ENCODE data around the gene BTBD17. TPM values are rescaled to one million over a fixed set of nuclear protein-coding genes. Genes with fewer than 3 reads are reported as not detected.
A peak's percentile ranks its signal among the peaks of the same experiment; 100 is the strongest.

BTBD17 gene
- polyA plus RNA-seq, 1 of the 3 experiments (the other 2 are of a cell fraction) = not detected

GRCh38 chr17:74349120-74349519, 12.5 kb downstream of the BTBD17 start:
- Histone ChIP-seq H3K9me3 (no peaks in the 10 kb centered on the region), H3K4me2 (no peak overlapping the region), H3K27ac (ENCODE audit: low read depth in 2 of 2, low read length in 1 of 2) (no peak overlapping the region), H3K4me3 (ENCODE audit: low read depth in 2 of 2, low read length in 1 of 2) (no peak overlapping the region), H3K27me3 (ENCODE audit: insufficient read depth) (no peaks in the 10 kb centered on the region), H3K4me1 (ENCODE audit: control insufficient read depth in 1 of 2, insufficient read depth in 2 of 2, low read depth in 1 of 2, low read length in 1 of 2) (peaks cover 0 to 2% of the 10 kb centered on the region in 2 experiments; a peak in 1 of 4 replicates), H3K9ac (no peak overlapping the region), H3F3A (replicated peaks; ENCODE audit: insufficient read depth) (no peaks in the 10 kb centered on the region), H3K36me3 (replicated peaks in 1 of 2; ENCODE audit: control insufficient read depth in 1 of 2, insufficient read depth in 2 of 2, low read length in 1 of 2) (no peaks in the 10 kb centered on the region), H3K79me2 (ENCODE audit: insufficient read depth) (no peaks in the 10 kb centered on the region), H2AFZ (ENCODE audit: low read depth) (no peak overlapping the region), H4K20me1 (ENCODE audit: insufficient read depth) (no peaks in the 10 kb centered on the region), H3K9me2 (no peaks in the 10 kb centered on the region)
- CTCF ChIA-PET = interaction anchor here (0.9 to 12.6 kb wide), 7 partner anchors 11 to 184 kb away, joined by 3 to 194 read pairs (median 4); partner anchors contain the start of genes BTBD17, GPR142 and TTYH2
- POLR2A ChIA-PET = no interaction called here
- WGBS (ENCODE audit: low lambda C conversion rate) = 38% methylated on average over 14 of the region's 19 CpGs
- TF ChIP-seq SIN3A (IDR thresholded peaks at IDR 0.05; ENCODE audit: borderline replicate concordance, low read depth, low read length) (no peak), TEAD4 (IDR thresholded peaks at IDR 0.05; ENCODE audit: borderline replicate concordance, insufficient read depth) (no peak), EZH2phosphoT487 (IDR thresholded peaks at IDR 0.05; ENCODE audit: borderline replicate concordance, low read depth) (no peak), NRF1 (IDR thresholded peaks at IDR 0.05; ENCODE audit: low read depth, low read length) (no peak), ELF1 (IDR thresholded peaks at IDR 0.05) (no peak), JUND (IDR thresholded peaks at IDR 0.05) (no peak), RAD21 (IDR thresholded peaks at IDR 0.05; ENCODE audit: low read length) (no peak), TCF12 (IDR thresholded peaks at IDR 0.05) (no peak), ZBTB33 (IDR thresholded peaks at IDR 0.05; ENCODE audit: borderline replicate concordance, low read depth) (no peak), MEF2A (IDR thresholded peaks at IDR 0.05; ENCODE audit: borderline replicate concordance, low read depth) (no peak), NFIC (IDR thresholded peaks at IDR 0.05; ENCODE audit: borderline replicate concordance) (no peak), SMC3 (IDR thresholded peaks at IDR 0.05; ENCODE audit: low read depth, low read length) (no peak), USF1 (IDR thresholded peaks at IDR 0.05; ENCODE audit: borderline replicate concordance, low read depth) (no peak)
- peak; percentile 37 for DNase-seq

DNA sequence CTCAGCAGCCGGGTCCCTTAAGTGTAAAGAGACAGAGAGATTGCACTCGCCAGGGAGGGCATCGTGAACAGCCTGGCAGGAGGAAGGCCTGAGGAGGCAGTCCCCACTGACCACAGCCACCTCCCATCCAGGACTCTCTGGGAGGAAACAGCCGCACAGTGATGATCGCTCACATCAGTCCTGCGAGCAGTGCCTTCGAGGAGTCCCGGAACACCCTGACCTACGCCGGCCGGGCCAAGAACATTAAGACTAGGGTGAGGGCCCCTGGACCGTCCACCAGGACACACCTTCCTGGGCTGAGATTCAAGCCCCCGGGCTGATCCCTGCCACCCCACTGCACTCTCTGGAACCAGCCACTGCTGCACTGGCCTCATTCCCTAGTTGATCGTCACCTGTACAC, 14.0 kb downstream of the BTBD17 start:
- Histone ChIP-seq H3K4me3 (ENCODE audit: low read depth in 2 of 2, low read length in 1 of 2) (no peak overlapping the region), H3K27ac (ENCODE audit: low read depth in 2 of 2, low read length in 1 of 2) (no peak overlapping the region), H4K20me1 (ENCODE audit: insufficient read depth) (no peaks in the 10 kb centered on the region), H3K27me3 (ENCODE audit: insufficient read depth) (no peaks in the 10 kb centered on the region), H3K4me1 (ENCODE audit: control insufficient read depth in 1 of 2, insufficient read depth in 2 of 2, low read depth in 1 of 2, low read length in 1 of 2) (no peaks in the 10 kb centered on the region; a peak in 1 of 4 replicates), H3K79me2 (ENCODE audit: insufficient read depth) (no peaks in the 10 kb centered on the region), H3K9me3 (no peaks in the 10 kb centered on the region), H3K9ac (no peak overlapping the region), H3F3A (replicated peaks; ENCODE audit: insufficient read depth) (no peaks in the 10 kb centered on the region), H3K4me2 (no peak overlapping the region), H3K9me2 (no peaks in the 10 kb centered on the region), H3K36me3 (replicated peaks in 1 of 2; ENCODE audit: control insufficient read depth in 1 of 2, insufficient read depth in 2 of 2, low read length in 1 of 2) (no peaks in the 10 kb centered on the region), H2AFZ (ENCODE audit: low read depth) (no peak overlapping the region)
- ChIA-PET CTCF (interaction anchor here (1.5 to 12.6 kb wide), 4 partner anchors 12 to 110 kb away, joined by 4 to 194 read pairs (median 8); partner anchors contain the start of genes BTBD17 and GPR142), POLR2A (no interaction called here)
- no peak for TF ChIP-seq NRF1 (IDR thresholded peaks at IDR 0.05; ENCODE audit: low read depth, low read length)
- no peak for TF ChIP-seq GATA2 (CRISPR knock-in tag; IDR thresholded peaks at IDR 0.05)
- no peak for TF ChIP-seq ZBTB33 (IDR thresholded peaks at IDR 0.05; ENCODE audit: borderline replicate concordance, low read depth)
- no peak for TF ChIP-seq USF1 (IDR thresholded peaks at IDR 0.05; ENCODE audit: borderline replicate concordance, low read depth)
- no peak for TF ChIP-seq TAF1 (IDR thresholded peaks at IDR 0.05; ENCODE audit: borderline replicate concordance, low read depth, low read length)
- no peak for TF ChIP-seq SIN3A (IDR thresholded peaks at IDR 0.05; ENCODE audit: borderline replicate concordance, low read depth, low read length)
- no peak for TF ChIP-seq MXI1 (IDR thresholded peaks at IDR 0.05; ENCODE audit: low read depth, low read length)
- DNase-seq = no peak
- WGBS (ENCODE audit: low lambda C conversion rate) = 54% methylated on average over 13 of the region's 14 CpGs
